IMR-90 (cell line): ENCODE data around the gene ZNF836. TPM values are rescaled to one million over a fixed set of nuclear protein-coding genes. Genes with fewer than 3 reads are reported as not detected.

Source experiments
- ATAC-seq: fragments of 200-7000 bp; cut with Tn5 transposase; 2 replicates; pipeline ENCODE4 v1.9.1; 2020; ENCODE audit warnings: low read depth, mild to moderate bottlenecking, moderate library complexity
- BruUV-seq: library from RNA; stranded (reverse); fragments of 400-500 nt; replicated peaks from 2 replicates; lab custom pipeline; 2021; lab: Mats Ljungman, UMichigan
- CTCF ChIA-PET: fragments of 300-600 bp; formaldehyde crosslinking; extraction: SDS; loops from one replicate; lab custom pipeline; 2021; ENCODE audit warnings: antibody characterized with exemption; lab: Yijun Ruan, JAX
- POLR2A ChIA-PET: fragments of 300-600 bp; sonication (Branson Sonifier 250); formaldehyde crosslinking; loops from one replicate; lab custom pipeline; 2022; ENCODE audit warnings: antibody characterized with exemption; ENCODE audit not compliant: unreplicated experiment; lab: Charles Lee
- DNase-seq: peaks from one replicate; pipeline ENCODE4 v3.0.0; 2013
- H2AFZ ChIP-seq: replicated peaks from 2 replicates; pipeline ENCODE3; 2013; ENCODE audit warnings: low read length, mild to moderate bottlenecking; ENCODE audit not compliant: poor library complexity
- H2AK5ac ChIP-seq: 2 replicates; pipeline ENCODE4 v1.6.1; 2013; ENCODE audit warnings: low read depth, low read length, inconsistent platforms
- H2AK9ac ChIP-seq: replicated peaks from 2 replicates; pipeline ENCODE3; 2013; ENCODE audit warnings: mild to moderate bottlenecking, low read depth, low read length, moderate library complexity; ENCODE audit not compliant: poor library complexity
- H2BK120ac ChIP-seq: 2 replicates; pipeline ENCODE4 v1.6.1; 2013; ENCODE audit warnings: low read depth, low read length, inconsistent platforms
- H2BK15ac ChIP-seq: 3 replicates; pipeline ENCODE4 v1.6.1; 2013; ENCODE audit warnings: low read depth, low read length, inconsistent platforms
- H2BK20ac ChIP-seq: 2 replicates; pipeline ENCODE4 v1.6.1; 2013; ENCODE audit warnings: low read depth, mild to moderate bottlenecking, inconsistent platforms, low read length, moderate library complexity
- H2BK5ac ChIP-seq: 2 replicates; pipeline ENCODE4 v1.6.1; 2013; ENCODE audit warnings: mild to moderate bottlenecking, low read depth, low read length, inconsistent platforms; ENCODE audit not compliant: poor library complexity, severe bottlenecking
- H3K14ac ChIP-seq: replicated peaks from 2 replicates; pipeline ENCODE4 v1.6.1; 2013; ENCODE audit warnings: low read depth, low read length, inconsistent platforms
- H3K18ac ChIP-seq: 2 replicates; pipeline ENCODE4 v1.6.1; 2013; ENCODE audit warnings: low read depth, low read length, control low read depth
- H3K23ac ChIP-seq: 2 replicates; pipeline ENCODE4 v1.6.1; 2013; ENCODE audit warnings: low read depth, low read length, inconsistent platforms
- H3K27ac ChIP-seq: 2 replicates; pipeline ENCODE4 v1.5.1; 2013; ENCODE audit warnings: mild to moderate bottlenecking, control low read depth, low read length; ENCODE audit not compliant: insufficient read depth
- H3K27me3 ChIP-seq: 2 replicates; pipeline ENCODE4 v1.6.1; 2013; ENCODE audit warnings: low read length; ENCODE audit not compliant: control insufficient read depth, insufficient read depth
- H3K36me3 ChIP-seq: 2 replicates; pipeline ENCODE4 v1.6.1; 2013; ENCODE audit warnings: low read length, mixed read lengths; ENCODE audit not compliant: control insufficient read depth, insufficient read depth
- H3K4ac ChIP-seq: 2 replicates; pipeline ENCODE4 v1.6.1; 2013; ENCODE audit warnings: low read depth, low read length, inconsistent platforms
- H3K4me1 ChIP-seq: 2 replicates; pipeline ENCODE4 v1.6.1; 2013; ENCODE audit warnings: low read length, mixed read lengths; ENCODE audit not compliant: control insufficient read depth, insufficient read depth
- H3K4me2 ChIP-seq: 2 replicates; pipeline ENCODE4 v1.6.1; 2013; ENCODE audit warnings: low read depth, mild to moderate bottlenecking, control low read depth, low read length, moderate library complexity
- H3K4me3 ChIP-seq: 2 replicates; pipeline ENCODE4 v1.5.1; 2013; ENCODE audit warnings: low read depth, mild to moderate bottlenecking, control low read depth, low read length, moderate library complexity; ENCODE audit not compliant: insufficient read depth
- H3K56ac ChIP-seq: 2 replicates; pipeline ENCODE4 v1.6.1; 2013; ENCODE audit warnings: low read length, inconsistent platforms; ENCODE audit not compliant: insufficient read depth; ENCODE audit errors: extremely low read depth
- H3K79me1 ChIP-seq, 2 experiments: 2 replicates each; pipeline ENCODE4 v1.6.1; 2013; ENCODE audit warnings: low read length in 2 of 2, inconsistent platforms in 1 of 2, low read depth in 1 of 2
- H3K9ac ChIP-seq: 2 replicates; pipeline ENCODE4 v1.6.1; 2013; ENCODE audit warnings: low read depth, low read length, control low read depth
- H3K9me1 ChIP-seq: 2 replicates; pipeline ENCODE4 v1.6.1; 2013; ENCODE audit warnings: low read length, inconsistent platforms; ENCODE audit not compliant: insufficient read depth
- H3K9me3 ChIP-seq: 2 replicates; pipeline ENCODE4 v1.6.1; 2013; ENCODE audit warnings: low read length; ENCODE audit not compliant: control insufficient read depth, insufficient read depth
- H4K20me1 ChIP-seq: 2 replicates; pipeline ENCODE4 v1.6.1; 2013; ENCODE audit warnings: low read length, inconsistent platforms; ENCODE audit not compliant: insufficient read depth
- H4K5ac ChIP-seq: 2 replicates; pipeline ENCODE4 v1.6.1; 2013; ENCODE audit warnings: mild to moderate bottlenecking, low read depth, low read length, control low read depth
- H4K8ac ChIP-seq, 2 experiments: 2 replicates each; pipeline ENCODE4 v1.6.1; 2013; ENCODE audit warnings: low read depth in 2 of 2, low read length in 2 of 2, control low read depth in 1 of 2, inconsistent platforms in 1 of 2
- H4K91ac ChIP-seq: 2 replicates; pipeline ENCODE4 v1.6.1; 2013; ENCODE audit warnings: low read depth, low read length, inconsistent platforms; ENCODE audit not compliant: insufficient read depth
- CEBPB ChIP-seq: IDR thresholded peaks from 2 replicates; pipeline ENCODE4 v1.6.1; 2012; ENCODE audit warnings: low read depth, low read length, improper control_type of control experiment
- CHD1 ChIP-seq: IDR thresholded peaks from 2 replicates; pipeline ENCODE4 v1.6.1; 2012; ENCODE audit warnings: low read depth, low read length, improper control_type of control experiment
- FOS ChIP-seq: fragments of 150-350 bp; IDR thresholded peaks from 2 replicates; pipeline ENCODE4 v1.6.1; 2016; ENCODE audit warnings: low read depth, low read length
- MAZ ChIP-seq: IDR thresholded peaks from 2 replicates; pipeline ENCODE4 v1.6.1; 2012; ENCODE audit warnings: low read depth, mild to moderate bottlenecking, low read length, improper control_type of control experiment, moderate library complexity, borderline replicate concordance
- MXI1 ChIP-seq: IDR thresholded peaks from 2 replicates; pipeline ENCODE4 v1.6.1; 2012; ENCODE audit warnings: low read depth, mild to moderate bottlenecking, low read length, moderate library complexity, borderline replicate concordance
- POLR2A ChIP-seq: IDR thresholded peaks from 2 replicates; pipeline ENCODE4 v1.6.1; 2012; ENCODE audit warnings: mild to moderate bottlenecking, low read depth, low read length
- RCOR1 ChIP-seq: IDR thresholded peaks from 2 replicates; pipeline ENCODE4 v1.6.1; 2012; ENCODE audit warnings: mild to moderate bottlenecking, low read length, improper control_type of control experiment; ENCODE audit not compliant: insufficient replicate concordance
- RFX5 ChIP-seq: IDR thresholded peaks from 2 replicates; pipeline ENCODE4 v1.8.0; 2012; ENCODE audit warnings: low read depth, mild to moderate bottlenecking, low read length, moderate library complexity
- WGBS, 2 experiments: methylation state at CpG; one replicate each; pipeline versions ENCODE4 v1.1.5 to v1.1.7; 2013; ENCODE audit warnings: missing lambda C conversion rate in 2 of 2; ENCODE audit not compliant: insufficient read length in 1 of 2; ENCODE audit errors: extremely low coverage in 2 of 2; 5-methylcytosine and 5-hydroxymethylcytosine counted together
- dilution Hi-C: fragments of 300-500 bp; cut with HindIII; formaldehyde crosslinking; loops from one replicate; pipeline ENCODE4 v1.14.3; 2018; ENCODE audit warnings: low sequenced_read_pairs; ENCODE audit not compliant: unreplicated experiment
- in situ Hi-C: fragments of 300-500 bp; cut with MboI; formaldehyde crosslinking; loops from 3 replicates; pipeline ENCODE4 v1.14.3; 2019; ENCODE audit warnings: low sequenced_read_pairs, inconsistent platforms, mixed read lengths
- intact Hi-C: fragments of 100-400 bp; cut with micrococcal nuclease; formaldehyde crosslinking; loops from 2 replicates; pipeline ENCODE4 v1.10.0; 2022
- polyA plus RNA-seq, 3 experiments: library from polyadenylated mRNA; depleted of rRNA; stranded (reverse); fragments of >200 nt; gene quantifications; 2 replicates each; pipeline ENCODE4 v1.2.3, GENCODE V29; 2012; ENCODE audit warnings: low replicate concordance in 1 of 3
- total RNA-seq: library from RNA; depleted of rRNA; stranded (reverse); fragments of >200 nt; gene quantifications from 2 replicates; pipeline ENCODE4 v1.2.3, GENCODE V29; 2012
- TF ChIP-seq, protein P1 (sequence below): fragments of 150-350 bp; IDR thresholded peaks from 2 replicates; pipeline ENCODE4 v1.6.1; 2017; ENCODE audit warnings: mild to moderate bottlenecking, antibody characterized with exemption, low read length, low read depth

Gene ZNF836
- total and polyA plus RNA-seq, 2 of the 4 experiments (the other 2 are of a cell fraction) = 1.1 to 4.1 TPM

DNA sequence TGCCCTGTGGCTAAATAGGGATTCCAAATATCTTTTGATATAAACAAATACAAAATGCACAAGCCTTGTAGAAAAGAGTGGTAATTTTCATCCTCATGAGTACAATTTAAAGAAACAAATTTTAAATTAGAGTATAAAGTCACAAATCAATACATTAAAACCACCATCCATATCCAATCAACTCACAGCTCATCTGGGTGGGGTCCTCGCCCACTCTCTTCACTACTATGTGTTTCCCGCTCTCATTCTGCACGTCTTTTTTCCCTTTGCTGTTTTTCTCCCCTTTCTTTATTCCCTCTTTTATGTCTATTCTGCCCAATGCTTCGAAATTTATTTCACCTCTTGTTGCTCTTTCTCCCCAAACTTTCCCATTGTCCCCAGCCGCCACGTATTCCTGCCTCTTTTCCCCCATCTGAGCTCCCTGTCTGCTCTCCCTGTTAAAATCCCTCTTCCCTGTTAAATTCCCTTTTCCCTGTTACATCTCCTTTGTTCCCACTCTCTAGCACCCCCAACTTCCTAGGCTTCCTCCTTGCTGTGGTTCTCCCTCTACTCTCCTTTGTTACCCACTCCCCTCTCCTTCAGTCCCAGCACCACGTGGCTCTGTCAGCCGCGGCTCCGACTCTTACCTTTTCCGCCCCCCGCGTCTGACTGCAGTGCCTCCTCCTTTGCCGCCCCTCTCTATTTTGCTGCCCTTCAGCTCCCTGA lies 33.0 kb downstream of the ZNF836 start:
- Histone ChIP-seq H3K27ac (peak overlapping the region; percentile 91), H2BK5ac (no peak overlapping the region)
- ATAC-seq = peak; percentile 33

More for the DNA sequence above, 33.0 kb downstream of the ZNF836 start:
- Histone ChIP-seq H3K79me1 (peaks cover 28 to 37% of the 10 kb centered on the region in 2 experiments), H2AK5ac (no peak overlapping the region), H3K18ac (no peak overlapping the region), H4K91ac (peak overlapping the region; percentile 28; the same call in 1 of the 2 replicates), H3K14ac (peak overlapping the region; percentile 77), H2AFZ (peak overlapping the region; percentile 89), H2BK15ac (no peak overlapping the region), H3K4ac (peak overlapping the region; percentile 81), H4K20me1 (no peaks in the 10 kb centered on the region), H3K56ac (0 out of 2 replicates have a peak overlapping the region, but pooled peaks have one; percentile 82), H2BK120ac (no peak overlapping the region), H3K36me3 (peaks cover 8% of the 10 kb centered on the region), H4K8ac (peak overlapping the region; percentile 73 to 75), H3K9me1 (no peaks in the 10 kb centered on the region), H3K23ac (peak overlapping the region; percentile 31; the same call in 1 of the 2 replicates), H3K9me3 (peaks cover 26% of the 10 kb centered on the region), H2BK20ac (no peak overlapping the region), H4K5ac (no peak overlapping the region), H2AK9ac (peak overlapping the region; percentile 92), H3K4me2 (peak overlapping the region; percentile 79), H3K9ac (peak overlapping the region; percentile 98), H3K4me1 (peaks cover 2% of the 10 kb centered on the region), H3K27me3 (no peaks in the 10 kb centered on the region), H3K4me3 (peak overlapping the region; percentile 53)
- intact Hi-C loops (loop anchor here (5.0 kb wide), 1 partner anchor 91 kb away; the partner anchor contains the start of gene ZNF432), dilution Hi-C loops (no loop called here), in situ Hi-C loops (no loop called here)
- DNase-seq = peak; percentile 19
- no TSS peak for BruUV-seq
- no peak for TF ChIP-seq RCOR1
- TF ChIP-seq MXI1 = peak; percentile 95
- TF ChIP-seq, protein P1, sequence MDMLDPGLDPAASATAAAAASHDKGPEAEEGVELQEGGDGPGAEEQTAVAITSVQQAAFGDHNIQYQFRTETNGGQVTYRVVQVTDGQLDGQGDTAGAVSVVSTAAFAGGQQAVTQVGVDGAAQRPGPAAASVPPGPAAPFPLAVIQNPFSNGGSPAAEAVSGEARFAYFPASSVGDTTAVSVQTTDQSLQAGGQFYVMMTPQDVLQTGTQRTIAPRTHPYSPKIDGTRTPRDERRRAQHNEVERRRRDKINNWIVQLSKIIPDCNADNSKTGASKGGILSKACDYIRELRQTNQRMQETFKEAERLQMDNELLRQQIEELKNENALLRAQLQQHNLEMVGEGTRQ = peak; percentile 63
- TF ChIP-seq CEBPB = no peak
- no peak for TF ChIP-seq POLR2A
- TF ChIP-seq CHD1 = no peak
- TF ChIP-seq RFX5 = no peak
- no peak for TF ChIP-seq MAZ
- TF ChIP-seq FOS = no peak
- 3% methylated on average over 14 of the region's 14 CpGs; no CpG with 5 or more reads in 1 of the 2 experiments for WGBS, 2 experiments
- CTCF ChIA-PET = interaction anchor here (0.5 kb wide), 1 partner anchor 76 kb away, joined by 3 read pairs; no protein-coding TSS in a partner anchor
- POLR2A ChIA-PET = no interaction called here
